H9 (cell line): ENCODE data around the gene SCGB1C1. TPM values are rescaled to one million over a fixed set of nuclear protein-coding genes. Genes with fewer than 3 reads are reported as not detected.

Experiments used
- DNase-seq: peaks from one replicate; pipeline ENCODE4 v3.0.0-alpha.2; 2017
- H2AFZ ChIP-seq: one replicate; pipeline ENCODE4 v1.6.1; 2013; ENCODE audit warnings: mild to moderate bottlenecking, low read length, control low read depth, moderate library complexity
- H2AK5ac ChIP-seq: 2 replicates; pipeline ENCODE4 v1.6.1; 2013; ENCODE audit warnings: low read length, control low read depth, mixed read lengths; ENCODE audit not compliant: insufficient read length
- H2BK120ac ChIP-seq: one replicate; pipeline ENCODE4 v1.6.1; 2013; ENCODE audit warnings: low read depth, mild to moderate bottlenecking, low read length, control low read depth, inconsistent platforms; ENCODE audit not compliant: poor library complexity, severe bottlenecking
- H2BK12ac ChIP-seq: 2 replicates; pipeline ENCODE4 v1.6.1; 2013; ENCODE audit warnings: low read length, control low read depth, mixed read lengths, low read depth; ENCODE audit not compliant: insufficient read length
- H2BK15ac ChIP-seq: 2 replicates; pipeline ENCODE4 v1.6.1; 2013; ENCODE audit warnings: low read depth, low read length, control low read depth
- H2BK20ac ChIP-seq: one replicate; pipeline ENCODE4 v1.6.1; 2013; ENCODE audit warnings: low read depth, mild to moderate bottlenecking, low read length, control low read depth, inconsistent platforms; ENCODE audit not compliant: poor library complexity, severe bottlenecking
- H2BK5ac ChIP-seq: 2 replicates; pipeline ENCODE4 v1.6.1; 2013; ENCODE audit warnings: low read length, control low read depth, mixed read lengths; ENCODE audit not compliant: insufficient read length
- H3K14ac ChIP-seq: 2 replicates; pipeline ENCODE4 v1.6.1; 2013; ENCODE audit warnings: low read length, control low read depth; ENCODE audit not compliant: insufficient read depth
- H3K18ac ChIP-seq: 2 replicates; pipeline ENCODE4 v1.6.1; 2013; ENCODE audit warnings: low read depth, mild to moderate bottlenecking, mixed read lengths, low read length, control low read depth; ENCODE audit not compliant: insufficient read length
- H3K23ac ChIP-seq: 2 replicates; pipeline ENCODE4 v1.6.1; 2013; ENCODE audit warnings: low read length, control low read depth, mixed read lengths, low read depth; ENCODE audit not compliant: insufficient read length
- H3K23me2 ChIP-seq: 2 replicates; pipeline ENCODE4 v1.6.1; 2013; ENCODE audit warnings: low read depth, mild to moderate bottlenecking, mixed read lengths, low read length, control low read depth; ENCODE audit not compliant: insufficient read length, poor library complexity, severe bottlenecking
- H3K27ac ChIP-seq: 2 replicates; pipeline ENCODE4 v1.5.1; 2013; ENCODE audit warnings: low read length, control low read depth, mixed read lengths, low read depth; ENCODE audit not compliant: insufficient read length
- H3K27me3 ChIP-seq: 2 replicates; pipeline ENCODE4 v1.6.1; 2013; ENCODE audit warnings: low read length, control low read depth, inconsistent platforms; ENCODE audit not compliant: insufficient read depth
- H3K4ac ChIP-seq: 2 replicates; pipeline ENCODE4 v1.6.1; 2013; ENCODE audit warnings: low read depth, mild to moderate bottlenecking, control low read depth, inconsistent platforms, low read length, moderate library complexity
- H3K4me1 ChIP-seq: 2 replicates; pipeline ENCODE4 v1.6.1; 2013; ENCODE audit warnings: low read length, control low read depth, inconsistent platforms; ENCODE audit not compliant: insufficient read depth
- H3K4me2 ChIP-seq: 2 replicates; pipeline ENCODE4 v1.6.1; 2013; ENCODE audit warnings: low read length, control low read depth, mixed read lengths; ENCODE audit not compliant: insufficient read length, insufficient read depth
- H3K56ac ChIP-seq: 2 replicates; pipeline ENCODE4 v1.6.1; 2013; ENCODE audit warnings: low read depth, mild to moderate bottlenecking, mixed read lengths, low read length, control low read depth; ENCODE audit not compliant: insufficient read length
- H3K79me1 ChIP-seq: 2 replicates; pipeline ENCODE4 v1.6.1; 2013; ENCODE audit warnings: low read depth, mild to moderate bottlenecking, moderate library complexity, low read length, control low read depth, inconsistent platforms; ENCODE audit not compliant: insufficient read depth, poor library complexity, severe bottlenecking
- H3K79me2 ChIP-seq: 2 replicates; pipeline ENCODE4 v1.6.1; 2013; ENCODE audit warnings: low read length, control low read depth, inconsistent platforms; ENCODE audit not compliant: insufficient read depth
- H3K9ac ChIP-seq: 2 replicates; pipeline ENCODE4 v1.6.1; 2013; ENCODE audit warnings: low read length, control low read depth, mixed read lengths; ENCODE audit not compliant: insufficient read length; ENCODE audit errors: extremely low read depth
- H3K9me3 ChIP-seq: one replicate; pipeline ENCODE4 v1.6.1; 2013; ENCODE audit warnings: low read depth, low read length, inconsistent platforms; ENCODE audit not compliant: control insufficient read depth
- H3T11ph ChIP-seq: one replicate; pipeline ENCODE4 v1.6.1; 2013; ENCODE audit warnings: mild to moderate bottlenecking, low read length, control low read depth, inconsistent platforms
- H4K20me1 ChIP-seq: one replicate; pipeline ENCODE4 v1.6.1; 2013; ENCODE audit not compliant: control insufficient read depth, insufficient read length, insufficient read depth
- H4K5ac ChIP-seq: 2 replicates; pipeline ENCODE4 v1.6.1; 2013; ENCODE audit warnings: low read depth, mild to moderate bottlenecking, mixed read lengths, low read length, control low read depth; ENCODE audit not compliant: insufficient read length
- H4K8ac ChIP-seq: replicated peaks from 2 replicates; pipeline ENCODE4 v1.6.1; 2013; ENCODE audit warnings: low read length, control low read depth, mixed read lengths, low read depth; ENCODE audit not compliant: insufficient read length
- H4K91ac ChIP-seq: 2 replicates; pipeline ENCODE4 v1.6.1; 2013; ENCODE audit warnings: low read depth, mild to moderate bottlenecking, moderate library complexity, mixed read lengths, low read length, control low read depth; ENCODE audit not compliant: insufficient read length
- H3K27ac Mint-ChIP-seq, 3 experiments: 2 replicates in 2 of 3; 3 replicates in 1 of 3; pipeline ENCODE4 v1.8.0; 2020 to 2021; ENCODE audit warnings: mixed read lengths in 3 of 3, mild to moderate bottlenecking in 1 of 3, moderate library complexity in 1 of 3
- H3K27me3 Mint-ChIP-seq: 2 replicates; pipeline ENCODE4 v1.8.0; 2021; ENCODE audit warnings: low read depth, mild to moderate bottlenecking, moderate library complexity, mixed read lengths
- H3K36me3 Mint-ChIP-seq, 3 experiments: 2 replicates in 2 of 3; 3 replicates in 1 of 3; pipeline ENCODE4 v1.8.0; 2020 to 2021; ENCODE audit warnings: low read depth in 3 of 3, mixed read lengths in 3 of 3; ENCODE audit not compliant: insufficient read depth in 1 of 3
- H3K4me1 Mint-ChIP-seq, 2 experiments: 2 replicates each; pipeline ENCODE4 v1.8.0; 2020; ENCODE audit warnings: mixed read lengths in 2 of 2
- H3K4me3 Mint-ChIP-seq, 2 experiments: 2 replicates in 1 of 2; 3 replicates in 1 of 2; pipeline ENCODE4 v1.8.0; 2020 to 2021; ENCODE audit warnings: mild to moderate bottlenecking in 2 of 2, mixed read lengths in 2 of 2, moderate library complexity in 1 of 2
- H3K9me3 Mint-ChIP-seq, 2 experiments: 2 replicates in 1 of 2; 3 replicates in 1 of 2; pipeline ENCODE4 v1.8.0; 2020; ENCODE audit warnings: mild to moderate bottlenecking in 2 of 2, mixed read lengths in 2 of 2, moderate library complexity in 1 of 2
- CTCF ChIP-seq: fragments of 200-600 bp; sonication (generic); conservative IDR thresholded peaks from 3 replicates; pipeline ENCODE4 v1.8.0; 2021; ENCODE audit warnings: antibody characterized with exemption, mild to moderate bottlenecking
- WGBS: extraction: QIAGEN DNeasy Blood & Tissue Kit; methylation state at CpG from one replicate; pipeline ENCODE4 v1.1.7; 2013; ENCODE audit warnings: missing lambda C conversion rate, low lambda C conversion rate, mixed read lengths; ENCODE audit not compliant: insufficient read length; ENCODE audit errors: extremely low coverage; 5-methylcytosine and 5-hydroxymethylcytosine counted together
- total RNA-seq: library from RNA; stranded (reverse); gene quantifications from 2 replicates; pipeline ENCODE4 v1.2.1, GENCODE V29; 2021

SCGB1C1 gene
- total RNA-seq, 1 experiment from 2014 or later: not detected

GRCh38 chr11:205221-206001, 12.5 kb downstream of the SCGB1C1 start:
- Histone ChIP-seq H3K23ac (no peak overlapping the region), H2AK5ac (no peak overlapping the region), H3K18ac (no peak overlapping the region), H2BK12ac (no peak overlapping the region), H3T11ph (no peak overlapping the region), H2BK5ac (no peak overlapping the region), H2AFZ (no peak overlapping the region), H3K79me1 (peaks cover 5% of the 10 kb centered on the region), H3K9ac (no peak overlapping the region), H3K4ac (no peak overlapping the region), H2BK20ac (no peak overlapping the region), H3K56ac (no peak overlapping the region), H4K20me1 (no peaks in the 10 kb centered on the region), H2BK120ac (no peak overlapping the region), H3K27me3 (no peaks in the 10 kb centered on the region), H2BK15ac (no peak overlapping the region), H3K79me2 (no peaks in the 10 kb centered on the region; the same call in 1 of the 2 replicates), H4K91ac (no peak overlapping the region), H3K14ac (no peak overlapping the region), H3K4me2 (no peak overlapping the region), H4K8ac (no peak overlapping the region), H3K23me2 (peaks cover 21% of the 10 kb centered on the region), H3K9me3 (no peaks in the 10 kb centered on the region), H4K5ac (no peak overlapping the region), H3K4me1 (no peaks in the 10 kb centered on the region; the same call in 1 of the 2 replicates), H3K27ac (no peak overlapping the region)
- no peaks in the 10 kb centered on the region; the same call in 1 of the 2 replicates for H3K27me3 Mint-ChIP-seq
- peaks cover 15 to 47% (median 34%) of the 10 kb centered on the region in 3 experiments for H3K36me3 Mint-ChIP-seq
- H3K27ac Mint-ChIP-seq: no peak overlapping the region
- no peaks in the 10 kb centered on the region; a peak in 1 of 5 replicates for H3K9me3 Mint-ChIP-seq
- H3K4me1 Mint-ChIP-seq: peaks cover 5 to 17% of the 10 kb centered on the region in 2 experiments
- TF ChIP-seq CTCF: no peak
- no CpG with 5 or more reads among the region's 16 CpGs for WGBS
- H3K4me3 Mint-ChIP-seq: peak overlapping the region; percentile 93 to 97; a peak in 4 of 5 replicates
- no peak for DNase-seq
